Neural cell (in vitro differentiated cells): ENCODE data around the gene SRP9. TPM values are rescaled to one million over a fixed set of nuclear protein-coding genes. Genes with fewer than 3 reads are reported as not detected.

ENCODE experiments used
- H2AFZ ChIP-seq: fragments of 200-600, 300-800 bp; sonication (generic), shearing (Covaris generic); 2 replicates; pipeline ENCODE4 v1.6.0; 2014; ENCODE audit warnings: low read depth, mild to moderate bottlenecking, antibody characterized with exemption, low read length, moderate library complexity
- H3F3A ChIP-seq: fragments of 200-600 bp; shearing (Covaris generic); 2 replicates; pipeline ENCODE4 v1.6.1; 2016; ENCODE audit warnings: mild to moderate bottlenecking, moderate library complexity, mixed read lengths, antibody characterized with exemption, low read length; ENCODE audit not compliant: insufficient read depth, poor library complexity, severe bottlenecking
- H3K27ac ChIP-seq: fragments of 200-600, 300-800 bp; sonication (generic), shearing (Covaris generic); 2 replicates; pipeline ENCODE4 v1.5.1; 2014; ENCODE audit warnings: mild to moderate bottlenecking, low read length, moderate library complexity
- H3K27me3 ChIP-seq: fragments of 300-800, 200-600 bp; sonication (generic), shearing (Covaris generic); 2 replicates; pipeline ENCODE4 v1.6.0; 2014; ENCODE audit warnings: mild to moderate bottlenecking, low read depth, low read length, moderate library complexity; ENCODE audit not compliant: insufficient read depth
- H3K36me3 ChIP-seq: fragments of 300-800, 200-600 bp; sonication (generic), shearing (Covaris generic); 2 replicates; pipeline ENCODE4 v1.5.1; 2014; ENCODE audit warnings: mild to moderate bottlenecking, antibody characterized with exemption, low read length, moderate library complexity; ENCODE audit not compliant: insufficient read depth
- H3K4me2 ChIP-seq: fragments of 300-800, 200-600 bp; sonication (generic), shearing (Covaris generic); 2 replicates; pipeline ENCODE4 v1.6.0; 2014; ENCODE audit warnings: mild to moderate bottlenecking, low read length
- H3K4me3 ChIP-seq: fragments of 300-800, 200-600 bp; sonication (generic), shearing (Covaris generic); 2 replicates; pipeline ENCODE4 v1.5.1; 2014; ENCODE audit warnings: mild to moderate bottlenecking, low read length, moderate library complexity
- H3K79me2 ChIP-seq: fragments of 200-600 bp; shearing (Covaris generic); replicated peaks from 2 replicates; pipeline ENCODE4 v1.6.0; 2014; ENCODE audit warnings: mild to moderate bottlenecking, low read length, moderate library complexity; ENCODE audit not compliant: insufficient read depth
- H3K9ac ChIP-seq: fragments of 300-800, 200-600 bp; sonication (generic), shearing (Covaris generic); 2 replicates; pipeline ENCODE4 v1.6.1; 2016; ENCODE audit warnings: mild to moderate bottlenecking, low read length, mixed read lengths
- H3K9me2 ChIP-seq: fragments of 200-600 bp; shearing (Covaris generic); 2 replicates; pipeline ENCODE4 v1.6.1; 2016; ENCODE audit warnings: mild to moderate bottlenecking, low read length, mixed read lengths; ENCODE audit not compliant: insufficient read depth
- H3K9me3 ChIP-seq: fragments of 200-600, 300-800 bp; sonication (generic), shearing (Covaris generic); 2 replicates; pipeline ENCODE4 v1.6.1; 2016; ENCODE audit warnings: mild to moderate bottlenecking, mixed run types, low read length, moderate library complexity, mixed read lengths
- H4K20me1 ChIP-seq: fragments of 200-600 bp; shearing (Covaris generic); 2 replicates; pipeline ENCODE4 v1.6.1; 2016; ENCODE audit warnings: mild to moderate bottlenecking, mixed run types; ENCODE audit not compliant: insufficient read depth
- CTCF ChIP-seq: fragments of 450-650 bp; IDR thresholded peaks from 2 replicates; pipeline ENCODE4 v1.5.1; 2014; ENCODE audit warnings: antibody characterized with exemption, mild to moderate bottlenecking, moderate library complexity; ENCODE audit not compliant: poor library complexity, severe bottlenecking
- EP300 ChIP-seq: fragments of 450-650 bp; conservative IDR thresholded peaks from 2 replicates; pipeline ENCODE4 v1.6.1; 2014; ENCODE audit warnings: antibody characterized with exemption, mild to moderate bottlenecking, moderate library complexity; ENCODE audit not compliant: poor library complexity, severe bottlenecking
- EZH2 ChIP-seq: fragments of 200-600, 300-800 bp; shearing (Covaris generic), sonication (generic); IDR thresholded peaks from 2 replicates; pipeline ENCODE4 v1.6.1; 2014; ENCODE audit warnings: antibody characterized with exemption, low read length, borderline replicate concordance, mild to moderate bottlenecking; ENCODE audit not compliant: insufficient read depth, poor library complexity, severe bottlenecking
- MXI1 ChIP-seq: fragments of 450-650 bp; conservative IDR thresholded peaks from 2 replicates; pipeline ENCODE4 v1.6.1; 2014; ENCODE audit warnings: antibody characterized with exemption, mild to moderate bottlenecking; ENCODE audit not compliant: poor library complexity, severe bottlenecking
- POLR2AphosphoS5 ChIP-seq: IDR thresholded peaks from 2 replicates; pipeline ENCODE4 v1.6.1; 2012
- RAD21 ChIP-seq: fragments of 450-650 bp; conservative IDR thresholded peaks from 2 replicates; pipeline ENCODE4 v1.6.1; 2014; ENCODE audit warnings: antibody characterized with exemption, mild to moderate bottlenecking, moderate library complexity
- REST ChIP-seq: IDR thresholded peaks from 2 replicates; pipeline ENCODE4 v1.6.1; 2012; ENCODE audit warnings: borderline replicate concordance
- SMC3 ChIP-seq: fragments of 450-650 bp; conservative IDR thresholded peaks from 2 replicates; pipeline ENCODE4 v1.6.1; 2014; ENCODE audit warnings: antibody characterized with exemption, mild to moderate bottlenecking, moderate library complexity; ENCODE audit not compliant: poor library complexity
- TAF1 ChIP-seq: IDR thresholded peaks from 2 replicates; pipeline ENCODE4 v1.6.1; 2012; ENCODE audit warnings: low read depth
- polyA plus RNA-seq: library from polyadenylated mRNA; depleted of rRNA; stranded (reverse); fragments of >200 nt; gene quantifications from 2 replicates; pipeline ENCODE4 v1.2.3, GENCODE V29; 2014

The SRP9 gene
- polyA plus RNA-seq, 1 donor from 2014 or later: 1,838 TPM

- H4K20me1 ChIP-seq: no peaks in the 10 kb centered on the region
- H3K36me3 ChIP-seq: no peaks in the 10 kb centered on the region
- H3K4me2 ChIP-seq: no peak overlapping the region
- no peaks in the 10 kb centered on the region for H3K9me2 ChIP-seq
- no peaks in the 10 kb centered on the region for H3K79me2 ChIP-seq
- no peak overlapping the region for H2AFZ ChIP-seq
- H3K9me3 ChIP-seq: no peaks in the 10 kb centered on the region
- TF ChIP-seq EZH2: no peak
- TF ChIP-seq CTCF: no peak
- TF ChIP-seq REST: no peak
- no peak for TF ChIP-seq EP300
- TF ChIP-seq SMC3: no peak
- no peak for TF ChIP-seq TAF1
- TF ChIP-seq POLR2AphosphoS5: no peak
- no peak for TF ChIP-seq MXI1
- TF ChIP-seq RAD21: no peak
- no peak overlapping the region for H3K27ac ChIP-seq
- H3K27me3 ChIP-seq: no peaks in the 10 kb centered on the region
- no peak overlapping the region for H3K9ac ChIP-seq
- no peaks in the 10 kb centered on the region for H3F3A ChIP-seq
- no peak overlapping the region for H3K4me3 ChIP-seq
These were observed 40.6 kb downstream of the SRP9 start for GRCh38 chr1:225818229-225818628.

GRCh38 chr1:225819346-225820192 lies 41.9 kb downstream of the SRP9 start:
- Histone ChIP-seq H2AFZ (no peak overlapping the region), H3K4me2 (no peak overlapping the region), H3K9me3 (no peaks in the 10 kb centered on the region), H3K9ac (no peak overlapping the region), H3K9me2 (no peaks in the 10 kb centered on the region), H3F3A (no peaks in the 10 kb centered on the region), H3K27me3 (no peaks in the 10 kb centered on the region), H4K20me1 (no peaks in the 10 kb centered on the region), H3K27ac (no peak overlapping the region), H3K36me3 (no peaks in the 10 kb centered on the region), H3K79me2 (no peaks in the 10 kb centered on the region), H3K4me3 (no peak overlapping the region)
- TF ChIP-seq REST (no peak), POLR2AphosphoS5 (no peak), EP300 (no peak), TAF1 (no peak), RAD21 (no peak), EZH2 (no peak), CTCF (no peak), SMC3 (no peak), MXI1 (no peak)
